ENCODE results near the gene SPATA31D3. TPM values are rescaled to one million over a fixed set of nuclear protein-coding genes. Genes with fewer than 3 reads are reported as not detected.

The SPATA31D3 gene
- total RNA-seq, 1 donor from 2014 or later = not detected

DNA sequence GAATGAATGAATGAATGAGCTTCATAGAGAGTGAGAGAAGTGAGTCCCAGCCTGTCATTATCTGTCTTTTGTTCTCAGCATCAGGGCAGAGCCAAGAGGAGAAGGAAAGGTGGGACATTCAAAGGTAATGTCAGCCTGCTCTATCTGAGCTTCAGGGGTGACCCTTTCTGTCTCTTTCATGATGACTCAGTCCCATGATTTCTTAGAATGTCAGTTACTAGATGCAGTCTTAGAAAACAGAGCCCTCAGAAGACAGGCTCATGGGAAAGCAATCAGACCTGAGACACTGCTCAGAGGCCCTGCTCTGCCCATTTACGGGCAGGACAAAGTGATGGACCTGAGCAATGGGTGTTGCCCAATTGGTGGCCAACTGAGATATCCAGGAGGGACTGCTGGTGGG, 46.4 kb downstream of the SPATA31D3 start:
- TF ChIP-seq, protein P1, sequence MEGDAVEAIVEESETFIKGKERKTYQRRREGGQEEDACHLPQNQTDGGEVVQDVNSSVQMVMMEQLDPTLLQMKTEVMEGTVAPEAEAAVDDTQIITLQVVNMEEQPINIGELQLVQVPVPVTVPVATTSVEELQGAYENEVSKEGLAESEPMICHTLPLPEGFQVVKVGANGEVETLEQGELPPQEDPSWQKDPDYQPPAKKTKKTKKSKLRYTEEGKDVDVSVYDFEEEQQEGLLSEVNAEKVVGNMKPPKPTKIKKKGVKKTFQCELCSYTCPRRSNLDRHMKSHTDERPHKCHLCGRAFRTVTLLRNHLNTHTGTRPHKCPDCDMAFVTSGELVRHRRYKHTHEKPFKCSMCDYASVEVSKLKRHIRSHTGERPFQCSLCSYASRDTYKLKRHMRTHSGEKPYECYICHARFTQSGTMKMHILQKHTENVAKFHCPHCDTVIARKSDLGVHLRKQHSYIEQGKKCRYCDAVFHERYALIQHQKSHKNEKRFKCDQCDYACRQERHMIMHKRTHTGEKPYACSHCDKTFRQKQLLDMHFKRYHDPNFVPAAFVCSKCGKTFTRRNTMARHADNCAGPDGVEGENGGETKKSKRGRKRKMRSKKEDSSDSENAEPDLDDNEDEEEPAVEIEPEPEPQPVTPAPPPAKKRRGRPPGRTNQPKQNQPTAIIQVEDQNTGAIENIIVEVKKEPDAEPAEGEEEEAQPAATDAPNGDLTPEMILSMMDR (IDR thresholded peaks at IDR 0.05; ENCODE audit: unreplicated experiment) = no peak
- H3K9me3 Mint-ChIP-seq (ENCODE audit: unreplicated experiment) = no peaks in the 10 kb centered on the region
- no peak overlapping the region for H3K4me3 Mint-ChIP-seq (ENCODE audit: unreplicated experiment)
- DNase-seq (ENCODE audit: low spot score) = no peak
- no peak overlapping the region for H3K27ac Mint-ChIP-seq (ENCODE audit: unreplicated experiment)
- peaks cover 2% of the 10 kb centered on the region for H3K27me3 Mint-ChIP-seq (ENCODE audit: unreplicated experiment)
- no peaks in the 10 kb centered on the region for H3K4me1 Mint-ChIP-seq (ENCODE audit: unreplicated experiment)
- no peaks in the 10 kb centered on the region for H3K36me3 Mint-ChIP-seq (ENCODE audit: low read depth, unreplicated experiment)

DNA sequence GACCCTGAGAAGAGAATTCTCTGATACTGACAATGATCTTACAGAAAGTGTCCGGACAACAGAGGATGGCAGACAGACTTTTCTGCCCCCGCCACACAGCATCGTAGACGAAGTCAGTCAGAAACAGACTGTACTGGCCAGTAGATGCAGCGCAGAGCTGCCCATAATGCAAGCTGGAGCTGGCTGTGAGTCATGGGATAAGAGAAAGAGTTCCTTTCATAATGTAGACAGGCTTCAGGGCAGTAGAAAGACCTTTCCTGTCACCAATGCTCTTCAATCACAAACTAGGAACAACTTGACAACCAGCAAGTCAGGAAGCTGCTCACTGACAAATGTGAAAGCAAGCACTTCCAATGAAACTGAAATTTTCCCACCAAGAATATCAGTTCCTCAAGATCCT, 50.4 kb downstream of the SPATA31D3 start:
- Mint-ChIP-seq H3K9me3 (ENCODE audit: unreplicated experiment) (no peaks in the 10 kb centered on the region), H3K27ac (ENCODE audit: unreplicated experiment) (no peak overlapping the region), H3K27me3 (ENCODE audit: unreplicated experiment) (peaks cover 2% of the 10 kb centered on the region), H3K4me3 (ENCODE audit: unreplicated experiment) (no peak overlapping the region), H3K36me3 (ENCODE audit: low read depth, unreplicated experiment) (no peaks in the 10 kb centered on the region), H3K4me1 (ENCODE audit: unreplicated experiment) (no peaks in the 10 kb centered on the region)
- TF ChIP-seq, protein P1 (IDR thresholded peaks at IDR 0.05; ENCODE audit: unreplicated experiment) = no peak
- no peak for DNase-seq (ENCODE audit: low spot score)

Other genes starting within 250 kb of the SPATA31D3 start
- gene SPATA31D4, start 15.1 kb upstream of the SPATA31D3 start, total RNA-seq (ENCODE audit: unreplicated experiment) = not detected
- gene SPATA31D1, start 45.3 kb downstream of the SPATA31D3 start, total RNA-seq (ENCODE audit: unreplicated experiment) = not detected